Measurements from ENCODE around the gene C14orf180. TPM values are rescaled to one million over a fixed set of nuclear protein-coding genes. Genes with fewer than 3 reads are reported as not detected.

C14orf180 gene
- total RNA-seq, 1 experiment from 2014 or later: not detected

DNA sequence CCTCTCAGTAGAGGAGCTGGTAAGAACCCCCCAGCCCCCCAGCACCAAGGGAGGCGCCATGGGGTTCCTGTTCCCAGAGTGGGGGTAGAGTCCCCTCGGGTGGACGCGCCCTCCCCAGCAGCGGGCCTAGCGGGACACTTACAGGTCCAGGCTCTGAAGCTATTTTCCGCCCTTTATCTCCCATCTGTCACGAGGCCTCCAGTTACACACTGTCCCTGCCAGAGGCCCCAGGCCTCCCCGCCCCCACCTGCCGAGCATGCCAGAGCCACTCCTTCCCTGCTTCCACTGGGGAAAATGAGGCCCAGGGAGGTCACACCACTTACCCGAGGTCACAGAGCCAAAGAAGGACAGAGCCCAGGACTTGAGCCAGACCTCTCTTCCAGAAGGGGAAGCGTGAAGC lies 3.1 kb downstream of the C14orf180 start:
- TF ChIP-seq, protein P1, sequence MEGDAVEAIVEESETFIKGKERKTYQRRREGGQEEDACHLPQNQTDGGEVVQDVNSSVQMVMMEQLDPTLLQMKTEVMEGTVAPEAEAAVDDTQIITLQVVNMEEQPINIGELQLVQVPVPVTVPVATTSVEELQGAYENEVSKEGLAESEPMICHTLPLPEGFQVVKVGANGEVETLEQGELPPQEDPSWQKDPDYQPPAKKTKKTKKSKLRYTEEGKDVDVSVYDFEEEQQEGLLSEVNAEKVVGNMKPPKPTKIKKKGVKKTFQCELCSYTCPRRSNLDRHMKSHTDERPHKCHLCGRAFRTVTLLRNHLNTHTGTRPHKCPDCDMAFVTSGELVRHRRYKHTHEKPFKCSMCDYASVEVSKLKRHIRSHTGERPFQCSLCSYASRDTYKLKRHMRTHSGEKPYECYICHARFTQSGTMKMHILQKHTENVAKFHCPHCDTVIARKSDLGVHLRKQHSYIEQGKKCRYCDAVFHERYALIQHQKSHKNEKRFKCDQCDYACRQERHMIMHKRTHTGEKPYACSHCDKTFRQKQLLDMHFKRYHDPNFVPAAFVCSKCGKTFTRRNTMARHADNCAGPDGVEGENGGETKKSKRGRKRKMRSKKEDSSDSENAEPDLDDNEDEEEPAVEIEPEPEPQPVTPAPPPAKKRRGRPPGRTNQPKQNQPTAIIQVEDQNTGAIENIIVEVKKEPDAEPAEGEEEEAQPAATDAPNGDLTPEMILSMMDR (conservative IDR thresholded peaks at IDR 0.05; ENCODE audit: low read depth, low read length): no peak
- no peak for TF ChIP-seq EZH2 (IDR thresholded peaks at IDR 0.05; ENCODE audit: borderline replicate concordance, low read depth, low read length, poor library complexity, severe bottlenecking)
- ChIA-PET POLR2A (ENCODE audit: low non-redundant PET) (no interaction called here), CTCF (no interaction called here)
- Histone ChIP-seq H3K4me3 (ENCODE audit: low read depth, low read length, poor library complexity, severe bottlenecking) (no peak overlapping the region), H3K36me3 (ENCODE audit: insufficient read depth, low read length, poor library complexity, severe bottlenecking) (no peaks in the 10 kb centered on the region), H3K27ac (ENCODE audit: low read depth, low read length, poor library complexity, severe bottlenecking) (no peak overlapping the region), H3K4me1 (ENCODE audit: insufficient read depth, low read length, poor library complexity, severe bottlenecking) (no peaks in the 10 kb centered on the region), H3K9me3 (ENCODE audit: low read depth, low read length, poor library complexity, severe bottlenecking) (no peaks in the 10 kb centered on the region), H3K27me3 (replicated peaks; ENCODE audit: insufficient read depth, low read depth, low read length, poor library complexity) (no peaks in the 10 kb centered on the region)
- no TSS peak for BruUV-seq (replicated peaks)
- no peak for DNase-seq (ENCODE audit: low spot score)
- intact Hi-C loops (cut with micrococcal nuclease; ENCODE audit: unreplicated experiment): no loop called here

DNA sequence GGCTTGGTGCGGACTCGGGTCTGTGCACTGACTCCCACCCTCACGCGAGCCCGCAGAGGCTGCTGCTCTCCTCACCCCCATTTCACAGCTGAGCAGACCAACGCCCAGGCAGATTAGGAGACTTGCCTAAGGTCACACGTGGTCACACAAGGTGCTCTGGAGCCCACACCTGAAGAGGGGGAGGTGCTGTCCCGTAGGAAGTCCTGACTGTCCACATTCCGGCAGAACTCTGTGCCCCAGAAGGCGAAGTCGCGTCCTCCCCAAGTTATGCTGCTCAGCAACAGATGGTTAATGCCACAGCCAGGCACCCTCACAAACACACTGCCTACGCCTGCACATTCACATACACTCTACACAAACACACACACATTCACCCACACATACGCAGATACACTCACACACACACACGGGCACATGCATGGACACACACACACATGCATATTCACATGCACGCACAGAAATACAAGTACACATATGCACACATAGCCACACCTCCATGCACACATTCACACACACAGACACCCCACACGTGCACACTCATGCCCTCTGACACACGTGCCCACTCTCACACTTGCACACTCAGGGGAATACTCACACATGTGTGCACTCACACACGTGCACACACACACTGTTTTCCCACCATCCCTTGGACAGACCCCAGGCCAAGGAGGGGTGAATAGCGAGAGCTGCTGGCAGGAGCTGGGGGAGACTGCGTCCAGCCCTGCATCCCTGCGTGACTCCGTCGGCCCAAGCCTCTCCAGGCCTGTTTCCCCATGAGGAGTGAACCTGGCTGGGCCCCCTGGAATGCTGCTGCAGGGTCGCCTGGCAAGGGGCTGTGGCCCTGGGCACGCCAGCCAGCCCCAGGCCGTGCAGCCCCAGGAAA lies 4.1 kb downstream of the C14orf180 start:
- Histone ChIP-seq H3K4me1 (ENCODE audit: insufficient read depth, low read length, poor library complexity, severe bottlenecking) (no peaks in the 10 kb centered on the region), H3K4me3 (ENCODE audit: low read depth, low read length, poor library complexity, severe bottlenecking) (no peak overlapping the region), H3K27me3 (replicated peaks; ENCODE audit: insufficient read depth, low read depth, low read length, poor library complexity) (no peaks in the 10 kb centered on the region), H3K9me3 (ENCODE audit: low read depth, low read length, poor library complexity, severe bottlenecking) (no peaks in the 10 kb centered on the region), H3K36me3 (ENCODE audit: insufficient read depth, low read length, poor library complexity, severe bottlenecking) (no peaks in the 10 kb centered on the region), H3K27ac (ENCODE audit: low read depth, low read length, poor library complexity, severe bottlenecking) (no peak overlapping the region)
- intact Hi-C loops (cut with micrococcal nuclease; ENCODE audit: unreplicated experiment): no loop called here
- TF ChIP-seq, protein P1 (conservative IDR thresholded peaks at IDR 0.05; ENCODE audit: low read depth, low read length): no peak
- no peak for TF ChIP-seq EZH2 (IDR thresholded peaks at IDR 0.05; ENCODE audit: borderline replicate concordance, low read depth, low read length, poor library complexity, severe bottlenecking)
- ChIA-PET CTCF (no interaction called here), POLR2A (ENCODE audit: low non-redundant PET) (no interaction called here)
- no peak for DNase-seq (ENCODE audit: low spot score)
- BruUV-seq (replicated peaks): no TSS peak

DNA sequence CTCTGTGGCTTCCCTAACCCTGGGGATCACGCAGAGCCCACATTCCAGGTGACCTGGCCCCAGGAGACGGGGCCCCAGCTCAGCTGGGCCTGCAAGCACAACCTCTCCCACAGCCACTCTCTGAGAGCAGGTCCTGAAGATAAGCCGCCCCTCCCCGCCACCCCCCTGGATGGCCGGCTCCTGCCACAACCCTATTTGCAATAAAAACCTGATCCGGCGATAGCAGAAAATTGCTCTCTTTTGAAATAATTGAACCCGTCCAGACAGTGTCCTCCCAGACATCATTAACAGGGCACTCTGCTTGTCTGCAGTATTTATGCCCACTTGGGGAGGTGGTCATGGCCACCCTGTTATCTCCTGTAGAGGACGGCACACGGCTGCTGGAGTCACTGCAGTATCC lies 5.0 kb downstream of the C14orf180 start:
- Histone ChIP-seq H3K4me1 (ENCODE audit: insufficient read depth, low read length, poor library complexity, severe bottlenecking) (no peaks in the 10 kb centered on the region), H3K9me3 (ENCODE audit: low read depth, low read length, poor library complexity, severe bottlenecking) (no peaks in the 10 kb centered on the region), H3K4me3 (ENCODE audit: low read depth, low read length, poor library complexity, severe bottlenecking) (no peak overlapping the region), H3K36me3 (ENCODE audit: insufficient read depth, low read length, poor library complexity, severe bottlenecking) (no peaks in the 10 kb centered on the region), H3K27ac (ENCODE audit: low read depth, low read length, poor library complexity, severe bottlenecking) (no peak overlapping the region), H3K27me3 (replicated peaks; ENCODE audit: insufficient read depth, low read depth, low read length, poor library complexity) (no peaks in the 10 kb centered on the region)
- no peak for DNase-seq (ENCODE audit: low spot score)
- CTCF ChIA-PET: no interaction called here
- BruUV-seq (replicated peaks): no TSS peak
- POLR2A ChIA-PET (ENCODE audit: low non-redundant PET): no interaction called here
- intact Hi-C loops (cut with micrococcal nuclease; ENCODE audit: unreplicated experiment): no loop called here
- TF ChIP-seq, protein P1 (conservative IDR thresholded peaks at IDR 0.05; ENCODE audit: low read depth, low read length): no peak
- TF ChIP-seq EZH2 (IDR thresholded peaks at IDR 0.05; ENCODE audit: borderline replicate concordance, low read depth, low read length, poor library complexity, severe bottlenecking): no peak

Measured in A673 (cell line).